GM23338 (cell line): ENCODE results near the gene BRME1. TPM values are rescaled to one million over a fixed set of nuclear protein-coding genes. Genes with fewer than 3 reads are reported as not detected.

Experiments used
- ATAC-seq: fragments of 200-7000 bp; cut with Tn5 transposase; 3 replicates; pipeline ENCODE4 v1.9.1; 2020
- DNase-seq: peaks from one replicate; pipeline ENCODE4 v3.0.0-alpha.2; 2015; ENCODE audit warnings: low spot score
- H2AFZ ChIP-seq: fragments of 200-600 bp; sonication (generic); 2 replicates; pipeline ENCODE4 v1.8.0; 2016; ENCODE audit warnings: antibody characterized with exemption, mild to moderate bottlenecking, moderate library complexity
- H3F3A ChIP-seq: fragments of 200-600 bp; sonication (generic); replicated peaks from 2 replicates; pipeline ENCODE4 v1.8.0; 2017; ENCODE audit warnings: antibody characterized with exemption, mixed run types, low read depth
- H3K27ac ChIP-seq: fragments of 200-600 bp; sonication (generic); 2 replicates; pipeline ENCODE4 v1.6.1; 2016; ENCODE audit warnings: low read depth
- H3K27me3 ChIP-seq: fragments of 200-600 bp; sonication (generic); 2 replicates; pipeline ENCODE4 v1.8.0; 2016; ENCODE audit warnings: mild to moderate bottlenecking, mixed run types, moderate library complexity; ENCODE audit not compliant: insufficient read depth
- H3K36me3 ChIP-seq: fragments of 200-600 bp; sonication (generic); 2 replicates; pipeline ENCODE4 v1.8.0; 2016; ENCODE audit warnings: mild to moderate bottlenecking; ENCODE audit not compliant: insufficient read depth
- H3K4me1 ChIP-seq: fragments of 200-600 bp; sonication (generic); 2 replicates; pipeline ENCODE4 v1.8.0; 2016; ENCODE audit warnings: mild to moderate bottlenecking, moderate library complexity; ENCODE audit not compliant: insufficient read depth
- H3K4me2 ChIP-seq: fragments of 200-600 bp; sonication (generic); 2 replicates; pipeline ENCODE4 v1.7.1; 2017; ENCODE audit warnings: mixed run types
- H3K4me3 ChIP-seq: fragments of 200-600 bp; sonication (generic); 2 replicates; pipeline ENCODE4 v1.6.1; 2016; ENCODE audit warnings: mixed run types
- H3K79me2 ChIP-seq: fragments of 200-600 bp; sonication (generic); replicated peaks from 2 replicates; pipeline ENCODE4 v1.8.0; 2017; ENCODE audit warnings: mild to moderate bottlenecking; ENCODE audit not compliant: insufficient read depth
- H3K9me2 ChIP-seq: fragments of 200-600 bp; sonication (generic); 2 replicates; pipeline ENCODE4 v1.8.0; 2017; ENCODE audit not compliant: insufficient read depth
- H4K20me1 ChIP-seq: fragments of 200-600 bp; sonication (generic); replicated peaks from 2 replicates; pipeline ENCODE4 v1.8.0; 2017; ENCODE audit warnings: mild to moderate bottlenecking; ENCODE audit not compliant: insufficient read depth
- H3K27ac Mint-ChIP-seq: 2 replicates; pipeline ENCODE4 v1.8.0; 2020; ENCODE audit warnings: inconsistent platforms, mild to moderate bottlenecking, moderate library complexity, mixed read lengths
- H3K27me3 Mint-ChIP-seq: 3 replicates; pipeline ENCODE4 v1.8.0; 2022; ENCODE audit warnings: low read depth, mild to moderate bottlenecking, moderate library complexity, mixed read lengths, inconsistent platforms; ENCODE audit not compliant: insufficient read depth, poor library complexity
- H3K36me3 Mint-ChIP-seq: 3 replicates; pipeline ENCODE4 v1.8.0; 2021; ENCODE audit warnings: low read depth, mild to moderate bottlenecking, inconsistent platforms, moderate library complexity, mixed read lengths
- H3K4me1 Mint-ChIP-seq: 3 replicates; pipeline ENCODE4 v1.8.0; 2020; ENCODE audit warnings: mild to moderate bottlenecking, inconsistent platforms, mixed read lengths
- H3K4me3 Mint-ChIP-seq: 3 replicates; pipeline ENCODE4 v1.8.0; 2021; ENCODE audit warnings: moderate library complexity, mild to moderate bottlenecking, inconsistent platforms, mixed read lengths
- H3K9me3 Mint-ChIP-seq: 3 replicates; pipeline ENCODE4 v1.8.0; 2020; ENCODE audit warnings: moderate library complexity, mild to moderate bottlenecking, inconsistent platforms, mixed read lengths
- CREB1 ChIP-seq: fragments of 250-450 bp; sonication (Bioruptor Pico); IDR thresholded peaks from 2 replicates; pipeline ENCODE4 v1.5.0; 2020; ENCODE audit warnings: low read depth, mild to moderate bottlenecking, moderate library complexity
- CTCF ChIP-seq, 2 experiments: fragments of 200-600 bp in 1 of 2; sonication (generic) in 1 of 2; conservative IDR thresholded peaks; 2 replicates each; pipeline versions ENCODE4 v1.5.1 to v1.6.1; 2016 to 2017; ENCODE audit warnings: antibody characterized with exemption in 2 of 2, low read depth in 2 of 2, mild to moderate bottlenecking in 2 of 2, moderate library complexity in 1 of 2
- ETS1 ChIP-seq: IDR thresholded peaks from 2 replicates; pipeline ENCODE4 v1.6.1; 2016; ENCODE audit warnings: antibody characterized with exemption
- EZH2 ChIP-seq: fragments of 200-600 bp; sonication (generic); IDR thresholded peaks from one replicate; pipeline ENCODE4 v1.8.0; 2017; ENCODE audit warnings: antibody characterized with exemption, mild to moderate bottlenecking, low read depth; ENCODE audit not compliant: unreplicated experiment
- EZH2phosphoT487 ChIP-seq: fragments of 200-600 bp; sonication (generic); IDR thresholded peaks from one replicate; pipeline ENCODE4 v1.8.1; 2018; ENCODE audit warnings: antibody characterized with exemption; ENCODE audit not compliant: unreplicated experiment
- JUNB ChIP-seq: IDR thresholded peaks from one replicate; pipeline ENCODE4 v1.6.1; 2016; ENCODE audit warnings: antibody characterized with exemption; ENCODE audit not compliant: unreplicated experiment
- POLR2AphosphoS5 ChIP-seq: IDR thresholded peaks from 2 replicates; pipeline ENCODE4 v1.6.1; 2016; ENCODE audit warnings: antibody characterized with exemption, low read depth
- REST ChIP-seq: IDR thresholded peaks from one replicate; pipeline ENCODE4 v1.6.1; 2018; ENCODE audit warnings: antibody characterized with exemption; ENCODE audit not compliant: unreplicated experiment
- ZNF114 ChIP-seq: fragments of 250-450 bp; sonication (Bioruptor Pico); IDR thresholded peaks from 2 replicates; pipeline ENCODE4 v1.5.0; 2020; ENCODE audit warnings: mild to moderate bottlenecking, moderate library complexity
- ZNF331 ChIP-seq: fragments of 250-450 bp; sonication (Bioruptor Pico); IDR thresholded peaks from 2 replicates; pipeline ENCODE4 v1.5.0; 2020; ENCODE audit warnings: low read depth, mild to moderate bottlenecking, moderate library complexity
- polyA plus RNA-seq: library from polyadenylated mRNA; unstranded; fragments of >200 nt; fragmentation: Nextera tagmentation; extraction: Ambion mirVana; gene quantifications from 2 replicates; pipeline ENCODE4 v1.2.1, GENCODE V29; 2016
- total RNA-seq: library from RNA; depleted of rRNA; stranded (reverse); fragments of >200 nt; shearing (Covaris generic); gene quantifications from 2 replicates; pipeline ENCODE4 v1.2.3, GENCODE V29; 2014

Gene BRME1
- total and polyA plus RNA-seq, 2 experiments from 2014 or later = 3.9 to 4.0 TPM

- no peak for TF ChIP-seq REST
- TF ChIP-seq ZNF331 (CRISPR knock-in tag) = no peak
- no peak for TF ChIP-seq ETS1
- no peak for TF ChIP-seq JUNB
- TF ChIP-seq EZH2phosphoT487 = no peak
- no peak for TF ChIP-seq CTCF (conservative IDR thresholded peaks at IDR 0.05; ENCODE audit: low read depth in 2 of 2)
- TF ChIP-seq POLR2AphosphoS5 = no peak
These were observed 18.4 kb downstream of the BRME1 start (continued) for GRCh38 chr19:13887517-13887916.

- H3K4me1 Mint-ChIP-seq = peaks cover 8% of the 10 kb centered on the region
- H3K9me3 Mint-ChIP-seq = no peaks in the 10 kb centered on the region
- H3K36me3 ChIP-seq = no peaks in the 10 kb centered on the region
- H3K4me3 ChIP-seq = no peak overlapping the region
- no peaks in the 10 kb centered on the region for H3K27me3 ChIP-seq
- no peak overlapping the region for H3K27ac ChIP-seq
- peaks cover 2% of the 10 kb centered on the region for H3K27me3 Mint-ChIP-seq
- H3K36me3 Mint-ChIP-seq = no peaks in the 10 kb centered on the region
- H3K4me1 ChIP-seq = peaks cover 2% of the 10 kb centered on the region; the same call in 1 of the 2 replicates
- H4K20me1 ChIP-seq = no peaks in the 10 kb centered on the region
- no peak overlapping the region for H3K4me3 Mint-ChIP-seq
- H3K9me2 ChIP-seq = no peaks in the 10 kb centered on the region
- H3K4me2 ChIP-seq = no peak overlapping the region
- no peak overlapping the region for H3K27ac Mint-ChIP-seq
- H2AFZ ChIP-seq = no peak overlapping the region
- DNase-seq = no peak
- H3F3A ChIP-seq = no peaks in the 10 kb centered on the region
- no peak for TF ChIP-seq EZH2phosphoT487
- TF ChIP-seq ZNF114 (CRISPR knock-in tag) = no peak
- TF ChIP-seq ZNF331 (CRISPR knock-in tag) = no peak
- no peak for TF ChIP-seq CREB1 (CRISPR knock-in tag)
- TF ChIP-seq EZH2 = no peak
- H3K79me2 ChIP-seq = no peaks in the 10 kb centered on the region
- ATAC-seq = no peak
These were observed 18.9 kb downstream of the BRME1 start for GRCh38 chr19:13887018-13887436.
